ENCODE results near the gene ROCK2. TPM values are rescaled to one million over a fixed set of nuclear protein-coding genes. Genes with fewer than 3 reads are reported as not detected.

The ROCK2 gene
- total RNA-seq, 4 donors from 2014 or later: 21.8 to 54.0 (median 26.6) TPM

- peaks cover 25% of the 10 kb centered on the region for H3K4me1 ChIP-seq
- H3K36me3 ChIP-seq: no peaks in the 10 kb centered on the region
- DNase-seq (ENCODE audit: low spot score in 2 of 2): no peak
- H3K27ac ChIP-seq: no peak overlapping the region
- H3K4me3 ChIP-seq: peak overlapping the region; percentile 15
- WGBS: 59% methylated on average over 2 of the region's 2 CpGs
- H3K27me3 ChIP-seq: no peaks in the 10 kb centered on the region
- TF ChIP-seq POLR2A (IDR thresholded peaks at IDR 0.05): no peak
- TF ChIP-seq POLR2AphosphoS5 (IDR thresholded peaks at IDR 0.05): no peak
- no peak for TF ChIP-seq EP300 (IDR thresholded peaks at IDR 0.05)
- TF ChIP-seq CTCF (IDR thresholded peaks at IDR 0.05): no peak
- H3K9me3 ChIP-seq: no peaks in the 10 kb centered on the region
These were observed 3.7 kb downstream of the ROCK2 start for GRCh38 chr2:11340717-11341116.

- H3K36me3 ChIP-seq: no peaks in the 10 kb centered on the region
- DNase-seq (ENCODE audit: low spot score in 2 of 2): no peak
- no peak overlapping the region for H3K27ac ChIP-seq
- no peak for TF ChIP-seq EP300 (IDR thresholded peaks at IDR 0.05)
- no peak for TF ChIP-seq POLR2AphosphoS5 (IDR thresholded peaks at IDR 0.05)
- TF ChIP-seq POLR2A (IDR thresholded peaks at IDR 0.05): no peak
- TF ChIP-seq CTCF (IDR thresholded peaks at IDR 0.05): no peak
- H3K4me1 ChIP-seq: peaks cover 18% of the 10 kb centered on the region
- no peaks in the 10 kb centered on the region for H3K27me3 ChIP-seq
- H3K9me3 ChIP-seq: no peaks in the 10 kb centered on the region
- 86% methylated on average over 6 of the region's 6 CpGs for WGBS
- H3K4me3 ChIP-seq: no peak overlapping the region
These were observed 4.8 kb downstream of the ROCK2 start for GRCh38 chr2:11339508-11340083.

- H3K36me3 ChIP-seq: no peaks in the 10 kb centered on the region
- no peak overlapping the region for H3K4me3 ChIP-seq
- TF ChIP-seq POLR2A (IDR thresholded peaks at IDR 0.05): no peak
- no peak for TF ChIP-seq EP300 (IDR thresholded peaks at IDR 0.05)
- no peak for TF ChIP-seq CTCF (IDR thresholded peaks at IDR 0.05)
- TF ChIP-seq POLR2AphosphoS5 (IDR thresholded peaks at IDR 0.05): no peak
- no peak for DNase-seq (ENCODE audit: low spot score in 2 of 2)
- H3K27ac ChIP-seq: no peak overlapping the region
- H3K4me1 ChIP-seq: peaks cover 18% of the 10 kb centered on the region
- 91% methylated on average over 5 of the region's 5 CpGs for WGBS
- H3K9me3 ChIP-seq: no peaks in the 10 kb centered on the region
- H3K27me3 ChIP-seq: no peaks in the 10 kb centered on the region
These were observed 5.9 kb downstream of the ROCK2 start for GRCh38 chr2:11338580-11338979.

- Histone ChIP-seq H3K27ac (no peak overlapping the region), H3K9me3 (no peaks in the 10 kb centered on the region), H3K36me3 (no peaks in the 10 kb centered on the region), H3K4me1 (peaks cover 18% of the 10 kb centered on the region), H3K27me3 (no peaks in the 10 kb centered on the region), H3K4me3 (no peak overlapping the region)
- no peak for DNase-seq (ENCODE audit: low spot score in 2 of 2)
- WGBS: 92% methylated on average over 2 of the region's 2 CpGs
- TF ChIP-seq POLR2A (IDR thresholded peaks at IDR 0.05) (no peak), CTCF (IDR thresholded peaks at IDR 0.05) (no peak), EP300 (IDR thresholded peaks at IDR 0.05) (no peak), POLR2AphosphoS5 (IDR thresholded peaks at IDR 0.05) (no peak)
These were observed 6.5 kb downstream of the ROCK2 start for GRCh38 chr2:11337909-11338308.

- Histone ChIP-seq H3K9me3 (no peaks in the 10 kb centered on the region), H3K27ac (no peak overlapping the region), H3K4me3 (no peak overlapping the region), H3K36me3 (no peaks in the 10 kb centered on the region), H3K27me3 (no peaks in the 10 kb centered on the region), H3K4me1 (peaks cover 2% of the 10 kb centered on the region)
- DNase-seq (ENCODE audit: low spot score in 2 of 2): no peak
- TF ChIP-seq CTCF (IDR thresholded peaks at IDR 0.05) (no peak), EP300 (IDR thresholded peaks at IDR 0.05) (no peak), POLR2AphosphoS5 (IDR thresholded peaks at IDR 0.05) (no peak), POLR2A (IDR thresholded peaks at IDR 0.05) (no peak)
- WGBS: 100% methylated on average over 1 of the region's 1 CpG
These were observed 8.2 kb downstream of the ROCK2 start for GRCh38 chr2:11336189-11336588.
